HCT116 (cell line): ENCODE measurements around the gene INMT. TPM values are rescaled to one million over a fixed set of nuclear protein-coding genes. Genes with fewer than 3 reads are reported as not detected.
A peak's percentile ranks its signal among the peaks of the same experiment; 100 is the strongest.

Source experiments
- ATAC-seq: fragments of 200-7000 bp; cut with Tn5 transposase; 2 replicates; pipeline ENCODE4 v1.9.1; 2020; ENCODE audit warnings: mild to moderate bottlenecking, moderate library complexity
- BruUV-seq: library from RNA; stranded (reverse); fragments of 400-500 nt; replicated peaks from 2 replicates; lab custom pipeline; 2021; lab: Mats Ljungman, UMichigan
- CTCF ChIA-PET: fragments of 300-600 bp; sonication (Branson Sonifier 250); formaldehyde crosslinking; loops from one replicate; lab custom pipeline; 2021; ENCODE audit warnings: antibody characterized with exemption; lab: Charles Lee
- POLR2A ChIA-PET: fragments of 300-600, 350-600 bp; sonication (Branson Sonifier 250); formaldehyde crosslinking; loops from one replicate; lab custom pipeline; 2021; ENCODE audit warnings: antibody characterized with exemption; lab: Charles Lee
- RAD21 ChIA-PET, 2 experiments: fragments of 300-600 bp; sonication (Branson Sonifier 250); formaldehyde crosslinking; loops; one replicate each; lab custom pipeline; 2023; ENCODE audit warnings: low total read pairs in 2 of 2; ENCODE audit not compliant: uncharacterized antibody in 2 of 2, unreplicated experiment in 2 of 2, low non-redundant PET in 1 of 2; lab: Charles Lee
- DNase-seq: peaks from one replicate; pipeline ENCODE4 v3.0.0-alpha.2; 2010; ENCODE audit warnings: low read depth, low spot score
- H2AFZ ChIP-seq: fragments of 200-600 bp; shearing (Covaris generic), sonication (generic); 2 replicates; pipeline ENCODE4 v1.6.1; 2017; ENCODE audit warnings: low read depth, mixed run types, mixed read lengths, antibody characterized with exemption, low read length; ENCODE audit not compliant: poor library complexity, severe bottlenecking
- H3K27ac ChIP-seq: 2 replicates; pipeline ENCODE4 v1.5.1; 2012; ENCODE audit warnings: low read depth, low read length
- H3K27me3 ChIP-seq: fragments of 200-600 bp; sonication (generic); 2 replicates; pipeline ENCODE4 v1.6.1; 2016; ENCODE audit warnings: mixed run types, low read length, mixed read lengths; ENCODE audit not compliant: insufficient read depth
- H3K36me3 ChIP-seq, 2 experiments: fragments of 200-500 bp in 1 of 2; fragments of 200-600 bp in 1 of 2; sonication (Bioruptor generic) in 1 of 2; sonication (generic) in 1 of 2; 2 replicates each; pipeline versions ENCODE4 v1.5.1 to v1.6.1; 2014 to 2016; ENCODE audit warnings: low read length in 2 of 2, inconsistent platforms in 1 of 2, mixed read lengths in 1 of 2, mixed run types in 1 of 2; ENCODE audit not compliant: insufficient read depth in 2 of 2, control insufficient read depth in 1 of 2
- H3K4me1 ChIP-seq, 2 experiments: fragments of 200-600 bp in 1 of 2; sonication (generic) in 1 of 2; 2 replicates each; pipeline versions ENCODE4 v1.5.1 to v1.6.1; 2012 to 2017; ENCODE audit warnings: low read length in 2 of 2, inconsistent platforms in 1 of 2, mild to moderate bottlenecking in 1 of 2, mixed read lengths in 1 of 2, mixed run types in 1 of 2, moderate library complexity in 1 of 2; ENCODE audit not compliant: insufficient read depth in 2 of 2, control insufficient read depth in 1 of 2
- H3K4me2 ChIP-seq: fragments of 200-600 bp; sonication (generic); 2 replicates; pipeline ENCODE4 v1.6.1; 2017; ENCODE audit warnings: mixed run types, low read length, mixed read lengths
- H3K4me3 ChIP-seq, 2 experiments: fragments of 200-600 bp in 1 of 2; sonication (generic) in 1 of 2; replicated peaks in 1 of 2; 2 replicates each; pipeline ENCODE4 v1.5.1; 2011 to 2016; ENCODE audit warnings: low read length in 2 of 2, control low read depth in 1 of 2, low read depth in 1 of 2, mild to moderate bottlenecking in 1 of 2, mixed read lengths in 1 of 2, mixed run types in 1 of 2
- H3K79me2 ChIP-seq: fragments of 200-600 bp; sonication (generic); 2 replicates; pipeline ENCODE4 v1.6.1; 2017; ENCODE audit warnings: mild to moderate bottlenecking, mixed run types, low read length, moderate library complexity, mixed read lengths; ENCODE audit not compliant: insufficient read depth
- H3K9ac ChIP-seq: fragments of 200-600 bp; sonication (generic); 2 replicates; pipeline ENCODE4 v1.6.1; 2016; ENCODE audit warnings: low read length, mixed read lengths
- H3K9me2 ChIP-seq: fragments of 200-600 bp; sonication (generic), shearing (Covaris generic); 2 replicates; pipeline ENCODE4 v1.6.1; 2017; ENCODE audit warnings: mixed run types, mild to moderate bottlenecking, moderate library complexity; ENCODE audit not compliant: insufficient read depth
- H3K9me3 ChIP-seq, 2 experiments: fragments of 200-500 bp in 1 of 2; fragments of 200-600 bp in 1 of 2; sonication (Bioruptor generic) in 1 of 2; sonication (generic) in 1 of 2; 2 replicates each; pipeline ENCODE4 v1.6.1; 2014 to 2017; ENCODE audit warnings: low read length in 2 of 2, mixed read lengths in 2 of 2, inconsistent platforms in 1 of 2, low read depth in 1 of 2, mild to moderate bottlenecking in 1 of 2, mixed run types in 1 of 2, moderate library complexity in 1 of 2; ENCODE audit not compliant: control insufficient read depth in 1 of 2, insufficient read depth in 1 of 2
- H4K20me1 ChIP-seq: fragments of 200-600 bp; sonication (generic), shearing (Covaris generic); 2 replicates; pipeline ENCODE4 v1.6.1; 2017; ENCODE audit warnings: mixed run types, mild to moderate bottlenecking, moderate library complexity; ENCODE audit not compliant: insufficient read depth
- CBX3 ChIP-seq: IDR thresholded peaks from 2 replicates; pipeline ENCODE4 v1.6.1; 2012; ENCODE audit warnings: low read depth
- RAD21 ChIP-seq: IDR thresholded peaks from 2 replicates; pipeline ENCODE4 v1.6.1; 2012; ENCODE audit warnings: low read depth, mild to moderate bottlenecking
- SIN3A ChIP-seq: IDR thresholded peaks from 2 replicates; pipeline ENCODE4 v1.6.1; 2012; ENCODE audit warnings: low read depth
- SP1 ChIP-seq: IDR thresholded peaks from 2 replicates; pipeline ENCODE4 v1.6.1; 2012; ENCODE audit warnings: low read depth
- intact Hi-C: fragments of 100-400 bp; cut with micrococcal nuclease; formaldehyde crosslinking; loops from 2 replicates; pipeline ENCODE4 v1.10.0; 2022
- total RNA-seq: library from RNA; stranded (reverse); gene quantifications from one replicate; pipeline ENCODE4 v1.2.1, GENCODE V29; 2021; ENCODE audit not compliant: unreplicated experiment
- TF ChIP-seq, protein P1 (sequence below), 3 experiments: fragments of 200-600 bp in 1 of 3; sonication (generic) in 1 of 3; IDR thresholded peaks in 2 of 3; conservative IDR thresholded peaks in 1 of 3; 2 replicates each; pipeline ENCODE4 v1.5.1; 2012 to 2017; ENCODE audit warnings: low read depth in 2 of 3, low read length in 2 of 3, antibody characterized with exemption in 1 of 3, borderline replicate concordance in 1 of 3, control low read depth in 1 of 3, mild to moderate bottlenecking in 1 of 3, mixed read lengths in 1 of 3, mixed run types in 1 of 3, moderate library complexity in 1 of 3; ENCODE audit not compliant: insufficient read depth in 1 of 3

INMT gene
- total RNA-seq, 1 experiment from 2014 or later = 0.32 TPM

GRCh38 chr7:30800785-30801252 is 48.9 kb downstream of the INMT start:
- H3K27ac ChIP-seq = no peak overlapping the region
- intact Hi-C loops = loop anchor here (1.0 to 2.0 kb wide), 3 partner anchors 173 to 322 kb away; no protein-coding TSS in a partner anchor
- H3K79me2 ChIP-seq = no peaks in the 10 kb centered on the region
- H3K9me3 ChIP-seq = no peaks in the 10 kb centered on the region
- no peaks in the 10 kb centered on the region for H3K9me2 ChIP-seq
- peak; percentile 83 for ATAC-seq
- H3K9ac ChIP-seq = no peak overlapping the region
- no peak for TF ChIP-seq SP1
- no peak for TF ChIP-seq CBX3
- peak; percentile 90 for TF ChIP-seq RAD21
- TF ChIP-seq, protein P1, sequence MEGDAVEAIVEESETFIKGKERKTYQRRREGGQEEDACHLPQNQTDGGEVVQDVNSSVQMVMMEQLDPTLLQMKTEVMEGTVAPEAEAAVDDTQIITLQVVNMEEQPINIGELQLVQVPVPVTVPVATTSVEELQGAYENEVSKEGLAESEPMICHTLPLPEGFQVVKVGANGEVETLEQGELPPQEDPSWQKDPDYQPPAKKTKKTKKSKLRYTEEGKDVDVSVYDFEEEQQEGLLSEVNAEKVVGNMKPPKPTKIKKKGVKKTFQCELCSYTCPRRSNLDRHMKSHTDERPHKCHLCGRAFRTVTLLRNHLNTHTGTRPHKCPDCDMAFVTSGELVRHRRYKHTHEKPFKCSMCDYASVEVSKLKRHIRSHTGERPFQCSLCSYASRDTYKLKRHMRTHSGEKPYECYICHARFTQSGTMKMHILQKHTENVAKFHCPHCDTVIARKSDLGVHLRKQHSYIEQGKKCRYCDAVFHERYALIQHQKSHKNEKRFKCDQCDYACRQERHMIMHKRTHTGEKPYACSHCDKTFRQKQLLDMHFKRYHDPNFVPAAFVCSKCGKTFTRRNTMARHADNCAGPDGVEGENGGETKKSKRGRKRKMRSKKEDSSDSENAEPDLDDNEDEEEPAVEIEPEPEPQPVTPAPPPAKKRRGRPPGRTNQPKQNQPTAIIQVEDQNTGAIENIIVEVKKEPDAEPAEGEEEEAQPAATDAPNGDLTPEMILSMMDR (IDR thresholded peaks at IDR 0.05 in 2 of 3, conservative IDR thresholded peaks at IDR 0.05 in 1 of 3; ENCODE audit: borderline replicate concordance in 1 of 3, insufficient read depth in 1 of 3, low read depth in 2 of 3, low read length in 2 of 3) = peak; percentile 66 to 77 (median 73)
- BruUV-seq = no TSS peak
- H3K27me3 ChIP-seq = no peaks in the 10 kb centered on the region
- no peak overlapping the region for H3K4me2 ChIP-seq
- ChIA-PET RAD21 (no interaction called here), CTCF (interaction anchor here (1.2 kb wide), 1 partner anchor 322 kb away, joined by 3 read pairs; no protein-coding TSS in a partner anchor), POLR2A (interaction anchor here (1.6 kb wide), 1 partner anchor 182 kb away, joined by 4 read pairs; no protein-coding TSS in a partner anchor)
- H3K4me1 ChIP-seq = peaks cover 0 to 12% of the 10 kb centered on the region in 2 experiments; a peak in 3 of 4 replicates
- no peak overlapping the region for H2AFZ ChIP-seq
- H3K36me3 ChIP-seq = no peaks in the 10 kb centered on the region
- H3K4me3 ChIP-seq = no peak overlapping the region
- DNase-seq = peak; percentile 29
- H4K20me1 ChIP-seq = no peaks in the 10 kb centered on the region

- Histone ChIP-seq H4K20me1 (no peaks in the 10 kb centered on the region), H3K4me2 (no peak overlapping the region), H3K27me3 (no peaks in the 10 kb centered on the region), H3K36me3 (no peaks in the 10 kb centered on the region), H3K9ac (no peak overlapping the region), H3K9me3 (no peaks in the 10 kb centered on the region), H3K4me3 (no peak overlapping the region), H3K79me2 (no peaks in the 10 kb centered on the region), H2AFZ (no peak overlapping the region), H3K4me1 (no peaks in the 10 kb centered on the region), H3K27ac (no peak overlapping the region), H3K9me2 (no peaks in the 10 kb centered on the region)
- BruUV-seq = no TSS peak
- TF ChIP-seq SIN3A = no peak
- ChIA-PET POLR2A (no interaction called here), RAD21 (no interaction called here), CTCF (no interaction called here)
- DNase-seq (no peak), ATAC-seq (no peak)
- intact Hi-C loops = no loop called here
Observed at GRCh38 chr7:30802812-30803211, 50.9 kb downstream of the INMT start.
